ENCODE results near the gene TAAR9. TPM values are rescaled to one million over a fixed set of nuclear protein-coding genes. Genes with fewer than 3 reads are reported as not detected.

The TAAR9 gene
- total RNA-seq, 1 experiment from 2014 or later = not detected

- ChIA-PET CTCF (no interaction called here), RAD21 (ENCODE audit: low non-redundant PET in 1 of 2, low total read pairs in 2 of 2, uncharacterized antibody in 2 of 2, unreplicated experiment in 2 of 2) (no interaction called here), POLR2A (no interaction called here)
- no peaks in the 10 kb centered on the region for H3K4me1 ChIP-seq (ENCODE audit: control insufficient read depth in 1 of 2, insufficient read depth in 2 of 2, low read length in 2 of 2)
- no peaks in the 10 kb centered on the region for H3K9me2 ChIP-seq (ENCODE audit: insufficient read depth)
- no peak overlapping the region for H3K4me2 ChIP-seq (ENCODE audit: low read length)
- no TSS peak for BruUV-seq (replicated peaks)
- TF ChIP-seq MAX (IDR thresholded peaks at IDR 0.05) (no peak), YY1 (IDR thresholded peaks at IDR 0.05; ENCODE audit: extremely low read depth, insufficient replicate concordance, low read depth, low read length) (no peak), JUND (IDR thresholded peaks at IDR 0.05) (no peak), POLR2A (IDR thresholded peaks at IDR 0.05; ENCODE audit: borderline replicate concordance, extremely low read depth, insufficient read depth, insufficient read length) (no peak), RAD21 (IDR thresholded peaks at IDR 0.05; ENCODE audit: low read depth) (no peak), ZNF274 (IDR thresholded peaks at IDR 0.05; ENCODE audit: low read depth, low read length) (no peak), CBX3 (IDR thresholded peaks at IDR 0.05; ENCODE audit: low read depth) (no peak), EZH2phosphoT487 (IDR thresholded peaks at IDR 0.05; ENCODE audit: borderline replicate concordance) (no peak), EGR1 (IDR thresholded peaks at IDR 0.05; ENCODE audit: low read depth) (no peak), SIN3A (IDR thresholded peaks at IDR 0.05; ENCODE audit: low read depth) (no peak), EZH2 (IDR thresholded peaks at IDR 0.05) (no peak), POLR2AphosphoS5 (IDR thresholded peaks at IDR 0.05; ENCODE audit: low read depth, low read length) (no peak)
- H2AFZ ChIP-seq (ENCODE audit: low read depth, low read length, poor library complexity, severe bottlenecking) = no peak overlapping the region
- H3K9ac ChIP-seq (ENCODE audit: low read length) = no peak overlapping the region
- H3K36me3 ChIP-seq (ENCODE audit: control insufficient read depth in 1 of 2, insufficient read depth in 2 of 2, low read length in 2 of 2) = no peaks in the 10 kb centered on the region
- H3K79me2 ChIP-seq (ENCODE audit: insufficient read depth, low read length) = no peaks in the 10 kb centered on the region
- no peak overlapping the region for H3K4me3 ChIP-seq (replicated peaks in 1 of 2; ENCODE audit: low read depth in 1 of 2, low read length in 2 of 2)
- H3K9me3 ChIP-seq (ENCODE audit: control insufficient read depth in 1 of 2, insufficient read depth in 1 of 2, low read depth in 1 of 2, low read length in 2 of 2) = no peaks in the 10 kb centered on the region
- no peaks in the 10 kb centered on the region for H4K20me1 ChIP-seq (ENCODE audit: insufficient read depth)
- DNase-seq (ENCODE audit: low read depth, low spot score) = no peak
- intact Hi-C loops (cut with micrococcal nuclease) = no loop called here
- H3K27me3 ChIP-seq (ENCODE audit: insufficient read depth, low read length) = no peaks in the 10 kb centered on the region
- no peak for ATAC-seq
- H3K27ac ChIP-seq (ENCODE audit: low read depth, low read length) = no peak overlapping the region
Measured at GRCh38 chr6:132587424-132587823, 49.3 kb downstream of the TAAR9 start.

Other genes starting within 250 kb of the TAAR9 start
- 1.0 TPM for gene MOXD1, start 136.8 kb upstream of the TAAR9 start, total RNA-seq (2021; ENCODE audit: unreplicated experiment)
- 27.8 TPM for gene STX7, start 25.2 kb upstream of the TAAR9 start, total RNA-seq (2021; ENCODE audit: unreplicated experiment)
- gene TAAR8, start 14.4 kb downstream of the TAAR9 start, total RNA-seq (2021; ENCODE audit: unreplicated experiment) = not detected
- not detected for gene TAAR6, start 32.0 kb downstream of the TAAR9 start, total RNA-seq (2021; ENCODE audit: unreplicated experiment)
- gene TAAR5, start 51.5 kb downstream of the TAAR9 start, total RNA-seq (2021; ENCODE audit: unreplicated experiment) = not detected
- gene TAAR2, start 86.0 kb downstream of the TAAR9 start, total RNA-seq (2021; ENCODE audit: unreplicated experiment) = not detected
- not detected for gene TAAR1, start 120.9 kb downstream of the TAAR9 start, total RNA-seq (2021; ENCODE audit: unreplicated experiment)
- not detected for gene VNN1, start 175.8 kb downstream of the TAAR9 start, total RNA-seq (2021; ENCODE audit: unreplicated experiment)
- gene VNN2, start 219.6 kb downstream of the TAAR9 start, total RNA-seq (2021; ENCODE audit: unreplicated experiment) = 0.37 TPM